Gastroesophageal sphincter (tissue), 4 donors: ENCODE data around the gene ELF2. TPM values are rescaled to one million over a fixed set of nuclear protein-coding genes. Genes with fewer than 3 reads are reported as not detected.
"Not testable (repeated sequence)": the region's sequence is repeated elsewhere in the genome, so short reads cannot be mapped to it uniquely, and the experiment has no call there.

Source experiments
- ATAC-seq: fragments of 150-250 bp; one replicate; pipeline ENCODE4 v1.9.1; 2016; ENCODE audit warnings: mild to moderate bottlenecking, moderate library complexity
- H3K27ac ChIP-seq, 4 donors: fragments of 200-600 bp; sonication (generic) in 3 of 4; 1 replicate in 3 of 4; 2 replicates in 1 of 4; pipeline ENCODE4 v1.5.1; 2016 to 2019
- H3K27me3 ChIP-seq: fragments of 200-600 bp; sonication (generic); one replicate; pipeline ENCODE4 v1.5.1; 2019
- H3K36me3 ChIP-seq, 2 donors: fragments of 200-600 bp; sonication (generic); one replicate each; pipeline ENCODE4 v1.5.1; 2019; ENCODE audit warnings: control low read depth in 1 of 2
- H3K4me1 ChIP-seq, 3 donors: fragments of 200-600 bp; sonication (generic); 1 replicate in 2 of 3; 2 replicates in 1 of 3; pipeline ENCODE4 v1.5.1; 2016 to 2019; ENCODE audit warnings: control low read depth in 2 of 3
- H3K4me3 ChIP-seq, 2 donors: fragments of 200-600 bp; sonication (generic); one replicate each; pipeline ENCODE4 v1.5.1; 2019; ENCODE audit warnings: mild to moderate bottlenecking in 1 of 2, moderate library complexity in 1 of 2
- H3K9me3 ChIP-seq, 3 donors: fragments of 200-600 bp; sonication (generic); one replicate each; pipeline ENCODE4 v1.5.1; 2017 to 2019; ENCODE audit warnings: control low read depth in 2 of 3
- CTCF ChIP-seq, 4 experiments: fragments of 200-600 bp in 2 of 4; fragments of 450-650 bp in 2 of 4; sonication (generic) in 1 of 4; IDR thresholded peaks; one replicate each; pipeline ENCODE4 v1.5.1; 2017 to 2019; ENCODE audit warnings: antibody characterized with exemption in 4 of 4, mild to moderate bottlenecking in 2 of 4, moderate library complexity in 2 of 4
- EP300 ChIP-seq: sonication (generic); formaldehyde crosslinking; IDR thresholded peaks from one replicate; pipeline ENCODE4 v1.6.1; 2017; ENCODE audit warnings: antibody characterized with exemption, mild to moderate bottlenecking
- POLR2A ChIP-seq, 2 donors: fragments of 450-650 bp; IDR thresholded peaks; one replicate each; pipeline ENCODE4 v1.6.1; 2017; ENCODE audit warnings: antibody characterized with exemption in 2 of 2, mild to moderate bottlenecking in 2 of 2, moderate library complexity in 1 of 2
- POLR2AphosphoS5 ChIP-seq: sonication (generic); formaldehyde crosslinking; IDR thresholded peaks from one replicate; pipeline ENCODE4 v1.6.1; 2017; ENCODE audit warnings: antibody characterized with exemption
- whole genome bisulfite sequencing, 2 donors: methylation state at CpG; one replicate each; pipeline ENCODE4 v1.1.5; 2018; ENCODE audit warnings: low coverage in 1 of 2; 5-methylcytosine and 5-hydroxymethylcytosine counted together
- total RNA-seq, 4 donors: library from RNA; depleted of rRNA; stranded (reverse); fragments of >200 nt; gene quantifications; one replicate each; pipeline ENCODE4 v1.1.0, GENCODE V29; 2016

The ELF2 gene
- total RNA-seq, 4 donors from 2014 or later: 51.2 to 73.0 (median 60.0) TPM

- TF ChIP-seq POLR2A (IDR thresholded peaks at IDR 0.05) (no peak), CTCF (IDR thresholded peaks at IDR 0.05) (no peak), POLR2AphosphoS5 (no peak), EP300 (no peak)
- ATAC-seq: no peak
These were observed 148.8 kb downstream of the ELF2 start for GRCh38 chr4:139028191-139028661.

GRCh38 chr4:139027776-139028175, 149.2 kb downstream of the ELF2 start:
- Histone ChIP-seq H3K36me3 (peaks cover 0 to 8% of the 10 kb centered on the region in 2 donors), H3K4me3 (no peak overlapping the region), H3K27me3 (no peaks in the 10 kb centered on the region), H3K9me3 (no peaks in the 10 kb centered on the region), H3K27ac (no peak overlapping the region), H3K4me1 (peaks cover 0 to 24% (median 3%) of the 10 kb centered on the region in 3 donors)
- WGBS, 2 donors: 79 to 80% methylated on average over 3 to 5 of the region's 5 CpGs
- ATAC-seq: no peak
- TF ChIP-seq POLR2A (IDR thresholded peaks at IDR 0.05) (no peak), POLR2AphosphoS5 (no peak), EP300 (no peak), CTCF (IDR thresholded peaks at IDR 0.05) (no peak)

More at GRCh38 chr4:139028191-139028661, 148.8 kb downstream of the ELF2 start:
- Histone ChIP-seq H3K27ac (no peak overlapping the region), H3K36me3 (peaks cover 0 to 8% of the 10 kb centered on the region in 2 donors), H3K4me1 (peaks cover 0 to 24% (median 3%) of the 10 kb centered on the region in 3 donors), H3K9me3 (no peaks in the 10 kb centered on the region), H3K27me3 (no peaks in the 10 kb centered on the region), H3K4me3 (no peak overlapping the region)
- WGBS, 2 donors: 51 to 63% methylated on average over 3 to 4 of the region's 11 CpGs

DNA sequence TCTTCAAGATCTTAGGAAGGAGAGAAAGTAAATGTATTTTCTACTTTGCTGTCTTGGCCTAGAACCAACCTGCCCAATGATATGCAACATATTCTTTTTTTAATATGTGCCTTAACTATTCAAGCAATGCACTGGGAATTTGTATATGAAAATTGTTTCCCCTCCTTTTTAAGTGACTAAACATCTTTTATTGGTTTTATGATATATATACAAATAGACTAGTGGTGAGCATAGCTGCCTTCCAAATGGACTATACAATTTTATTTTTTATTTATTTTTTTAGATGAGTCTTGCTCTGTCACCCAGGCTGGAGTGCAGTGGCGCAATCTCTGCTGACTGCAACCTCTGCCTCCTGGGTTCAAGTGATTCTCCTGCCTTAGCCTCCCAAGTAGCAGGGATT, 151.2 kb downstream of the ELF2 start:
- no peaks in the 10 kb centered on the region for H3K9me3 ChIP-seq

DNA sequence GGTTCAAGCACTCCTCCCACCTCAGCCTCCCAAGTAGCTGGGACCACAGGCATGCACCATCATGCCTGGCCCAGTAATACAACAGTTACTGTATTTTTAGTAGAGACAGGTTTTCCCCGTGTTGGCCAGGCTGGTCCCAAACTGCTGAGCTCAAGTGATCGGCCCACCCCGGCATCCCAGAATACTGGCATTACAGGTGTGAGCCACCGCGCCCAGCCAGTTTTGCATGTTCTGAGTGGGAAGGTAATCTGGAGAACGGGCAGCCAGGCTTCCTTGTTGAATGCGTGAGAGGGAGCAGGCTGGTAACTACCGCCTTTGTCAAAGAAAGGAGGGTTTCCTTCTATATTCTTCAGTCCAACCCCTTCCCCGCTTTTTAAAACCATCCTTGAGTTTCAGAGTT, 152.3 kb downstream of the ELF2 start:
- no peak overlapping the region for H3K4me3 ChIP-seq
- H3K27ac ChIP-seq: no peak overlapping the region
- H3K36me3 ChIP-seq: peaks cover 0 to 8% of the 10 kb centered on the region in 2 donors
- TF ChIP-seq POLR2AphosphoS5 (no peak), EP300 (no peak), CTCF (IDR thresholded peaks at IDR 0.05) (no peak), POLR2A (IDR thresholded peaks at IDR 0.05) (no peak)
- no peaks in the 10 kb centered on the region for H3K9me3 ChIP-seq
- no peaks in the 10 kb centered on the region for H3K27me3 ChIP-seq
- ATAC-seq: no peak
- WGBS, 2 donors: 96% methylated on average over 3 of the region's 9 CpGs; no CpG with 5 or more reads in 1 of the 2 donors
- no peaks in the 10 kb centered on the region for H3K4me1 ChIP-seq

More for the DNA sequence above, 151.2 kb downstream of the ELF2 start:
- Histone ChIP-seq H3K4me3 (no peak overlapping the region), H3K27me3 (no peaks in the 10 kb centered on the region), H3K27ac (no peak overlapping the region), H3K4me1 (peaks cover 0 to 5% (median under 1%) of the 10 kb centered on the region in 3 donors), H3K36me3 (peaks cover 0 to 8% of the 10 kb centered on the region in 2 donors)
- 100% methylated on average over 1 of the region's 1 CpG for WGBS, 2 donors
- no peak for TF ChIP-seq EP300
- no peak for ATAC-seq

- H3K36me3 ChIP-seq: peaks cover 0 to under 1% of the 10 kb centered on the region in 2 donors
- H3K27me3 ChIP-seq: no peaks in the 10 kb centered on the region
- H3K4me1 ChIP-seq: peaks cover 0 to under 1% (median 0%) of the 10 kb centered on the region in 3 donors
- no peak overlapping the region for H3K4me3 ChIP-seq
- 88 to 95% methylated on average over 4 to 5 of the region's 5 CpGs for WGBS, 2 donors
- H3K27ac ChIP-seq: no peak overlapping the region
- TF ChIP-seq EP300 (no peak), CTCF (IDR thresholded peaks at IDR 0.05) (no peak), POLR2AphosphoS5 (no peak), POLR2A (IDR thresholded peaks at IDR 0.05) (no peak)
- H3K9me3 ChIP-seq: no peaks in the 10 kb centered on the region
- no peak for ATAC-seq
These were observed 154.2 kb downstream of the ELF2 start for GRCh38 chr4:139022835-139023234.

DNA sequence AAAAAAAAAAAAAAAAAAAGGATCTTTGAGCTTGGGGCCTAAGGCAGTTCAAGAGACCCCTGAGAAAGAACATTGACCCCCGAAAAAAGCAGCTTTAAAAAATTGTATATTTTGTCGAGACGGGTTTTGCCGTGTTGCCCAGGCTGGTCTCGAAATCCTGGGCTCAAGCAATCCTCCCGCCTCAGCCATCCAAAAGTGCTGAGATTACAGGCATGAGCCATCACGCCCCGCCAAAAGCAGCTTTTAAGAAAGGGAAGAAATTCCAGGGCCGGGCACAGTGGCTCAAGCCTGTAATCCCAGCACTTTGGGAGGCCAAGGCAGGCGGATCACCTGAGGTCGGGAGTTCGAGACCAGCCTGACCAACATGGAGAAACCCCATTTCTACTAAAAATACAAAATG, 155.9 kb downstream of the ELF2 start:
- H3K36me3 ChIP-seq, H3K27ac ChIP-seq, H3K4me3 ChIP-seq, ATAC-seq, H3K27me3 ChIP-seq, H3K9me3 ChIP-seq: not testable (repeated sequence)
- H3K4me1 ChIP-seq: peaks cover 0 to 18% (median 0%) of the 10 kb centered on the region in 3 donors
- 100% methylated on average over 9 of the region's 12 CpGs; no CpG with 5 or more reads in 1 of the 2 donors for WGBS, 2 donors
